GM19467 (cell line): ENCODE measurements around the gene ANKRD13C.
A peak's percentile ranks its signal among the peaks of the same experiment; 100 is the strongest.
"Not testable (repeated sequence)": the region's sequence is repeated elsewhere in the genome, so short reads cannot be mapped to it uniquely, and the experiment has no call there.

Experiments
- ATAC-seq: cut with Tn5 transposase; IDR thresholded peaks from one replicate; pipeline ENCODE4 v1.9.1; 2021; ENCODE audit warnings: mild to moderate bottlenecking, moderate library complexity; ENCODE audit not compliant: unreplicated experiment

ANKRD13C gene

DNA sequence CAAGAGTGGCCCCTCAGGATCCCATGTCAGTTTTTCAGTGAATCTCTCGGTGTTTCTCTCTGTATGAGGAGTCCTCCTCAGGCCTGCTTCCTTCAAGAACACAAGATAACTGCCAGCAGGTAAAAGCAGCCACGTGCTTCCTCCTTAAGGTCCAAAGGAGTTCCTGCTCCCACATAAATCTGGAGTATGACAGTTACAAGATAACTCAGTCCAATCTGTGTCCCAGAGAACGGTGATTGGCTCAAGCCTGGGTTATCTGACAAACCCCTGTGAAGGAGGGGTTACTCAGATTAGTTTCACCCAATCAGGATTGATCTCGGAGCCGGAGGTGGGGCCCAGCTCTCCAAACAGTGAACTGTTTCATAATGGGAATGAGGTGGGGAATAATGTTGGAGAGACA, 5.8 kb upstream of the ANKRD13C start:
- no peak for ATAC-seq

DNA sequence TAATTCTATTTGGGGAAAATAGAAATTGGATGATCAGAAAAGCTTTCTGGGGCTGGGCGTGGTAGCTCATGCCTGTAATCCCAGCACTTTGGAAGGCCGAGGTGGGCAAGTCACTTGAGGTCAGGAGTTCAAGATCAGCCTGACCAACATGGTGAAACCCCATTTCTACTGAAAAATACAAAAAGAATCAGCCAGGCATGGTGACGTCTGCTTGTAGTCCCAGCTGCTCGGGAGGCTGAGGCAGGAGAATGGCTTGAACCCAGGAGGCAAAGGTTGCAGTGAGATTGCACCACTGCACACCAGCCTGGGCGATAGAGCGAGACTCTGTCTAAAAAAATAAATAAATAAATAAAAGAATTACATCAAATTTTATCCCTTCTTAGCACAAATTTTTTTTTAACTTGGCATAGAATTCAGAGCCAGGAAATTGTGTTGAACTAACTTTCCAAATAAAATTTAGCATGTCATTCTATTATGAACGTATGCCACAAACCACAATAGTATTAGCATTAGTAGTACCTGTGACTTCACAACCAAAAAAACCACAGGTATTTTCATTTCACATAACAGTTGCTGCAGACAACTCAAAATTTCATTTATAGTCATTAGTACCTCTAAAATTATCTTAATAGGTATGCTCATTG, 4.5 kb upstream of the ANKRD13C start:
- ATAC-seq = peak; percentile 32

DNA sequence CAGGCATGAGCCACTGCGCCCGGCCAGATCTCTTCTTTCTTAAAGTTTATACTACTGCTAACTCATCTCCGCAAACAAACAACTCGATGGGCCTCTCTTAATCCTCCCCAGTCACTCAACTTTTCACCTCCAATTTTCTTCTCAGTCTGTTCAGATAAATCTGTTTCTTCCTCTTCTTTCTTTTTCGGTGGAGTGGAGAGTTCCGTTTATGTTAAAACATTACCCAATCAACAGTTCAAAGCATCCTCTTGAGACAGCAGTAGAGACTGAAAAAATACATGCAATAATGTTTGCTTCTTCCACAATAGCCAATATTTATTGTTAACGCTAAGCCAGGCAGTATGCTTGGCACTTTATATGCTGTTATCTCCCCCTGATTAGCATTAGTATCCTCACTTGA, 1.4 kb upstream of the ANKRD13C start:
- ATAC-seq = no peak

DNA sequence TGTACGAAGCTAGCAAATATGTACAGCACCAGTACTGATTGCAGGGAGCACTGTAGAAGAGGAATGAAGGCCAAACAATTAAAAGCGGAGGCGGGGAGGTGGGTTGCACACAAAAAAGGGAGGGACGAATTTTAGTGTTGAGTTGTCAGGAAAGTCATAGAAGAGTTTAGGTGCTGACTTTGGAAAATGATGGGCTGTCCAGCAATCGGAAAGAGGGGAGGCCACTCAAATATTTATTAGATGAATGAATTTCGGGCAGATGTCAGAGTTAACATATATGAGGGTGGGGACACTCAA, 537 bp upstream of the ANKRD13C start:
- ATAC-seq = no peak

DNA sequence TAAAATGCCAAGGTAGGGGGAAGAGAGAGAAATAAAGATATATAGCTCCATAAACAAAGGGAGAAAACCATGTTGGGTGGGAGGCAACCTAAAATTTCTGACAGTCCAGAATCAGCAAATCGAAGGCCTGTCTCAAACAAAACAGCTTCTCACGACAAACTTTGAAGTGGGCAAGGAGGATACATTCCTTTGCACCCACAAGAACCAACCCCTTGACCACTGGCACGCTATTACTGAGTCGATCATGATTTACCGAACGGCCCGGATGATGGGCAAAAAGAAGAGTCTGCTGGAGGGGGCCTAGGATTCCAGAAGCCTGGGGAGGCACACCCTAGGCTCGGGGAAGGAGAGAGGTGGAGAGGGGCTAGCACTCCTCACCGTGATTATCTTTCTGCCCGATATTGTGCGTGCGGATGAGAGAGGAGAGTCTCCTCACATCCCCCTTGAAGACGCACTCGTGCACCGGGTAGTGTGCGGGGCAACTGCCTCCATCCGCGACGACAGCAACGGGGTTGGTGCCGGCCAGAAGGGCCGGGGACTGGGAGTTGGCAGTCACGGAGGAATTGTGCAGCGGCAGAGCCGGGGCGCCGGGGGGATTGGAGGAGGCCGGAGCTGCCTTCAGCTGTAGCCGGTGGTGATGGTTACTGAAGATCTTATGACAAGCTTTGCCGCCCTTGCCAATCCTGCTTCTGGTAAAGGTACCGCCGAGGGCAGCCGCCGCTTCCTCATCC, 756 bp downstream of the ANKRD13C start:
- peak; percentile 21 for ATAC-seq

DNA sequence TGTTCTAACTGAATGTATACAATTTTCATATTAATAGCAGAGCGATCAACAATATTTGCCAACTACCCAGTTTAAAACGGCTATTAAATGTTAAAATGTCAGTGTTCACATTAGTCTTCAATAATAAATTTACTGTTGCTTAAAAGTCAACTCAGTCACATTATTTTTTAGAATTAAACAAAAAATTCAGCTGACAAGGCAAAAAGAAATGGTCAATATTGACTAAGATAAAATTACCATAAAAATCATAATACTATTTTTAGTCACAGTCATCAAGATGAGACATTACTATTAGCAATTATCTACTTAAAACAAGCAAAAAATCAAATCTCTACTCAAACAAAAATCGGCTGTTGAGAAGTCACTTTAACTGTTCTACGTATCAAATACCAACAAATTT, 1.5 kb downstream of the ANKRD13C start:
- no peak for ATAC-seq

DNA sequence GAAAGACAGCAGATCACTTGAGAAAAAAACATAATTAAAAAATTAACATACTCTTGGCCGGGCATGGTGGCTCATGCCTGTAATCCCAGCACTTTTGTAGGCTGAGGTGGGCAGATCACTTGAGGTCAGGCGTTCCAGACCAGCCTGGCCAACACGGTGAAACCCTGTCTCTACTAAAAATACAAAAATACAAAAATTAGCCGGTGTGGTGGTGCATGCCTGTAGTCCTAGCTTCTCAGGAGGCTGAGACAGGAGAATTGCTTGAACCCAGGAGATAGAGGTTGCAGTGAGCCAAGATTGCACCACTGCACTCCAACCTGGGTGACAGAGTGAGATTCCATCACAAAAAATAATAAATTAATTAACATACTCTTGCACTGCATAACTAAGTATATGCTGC, 4.7 kb downstream of the ANKRD13C start:
- not testable (repeated sequence) for ATAC-seq

DNA sequence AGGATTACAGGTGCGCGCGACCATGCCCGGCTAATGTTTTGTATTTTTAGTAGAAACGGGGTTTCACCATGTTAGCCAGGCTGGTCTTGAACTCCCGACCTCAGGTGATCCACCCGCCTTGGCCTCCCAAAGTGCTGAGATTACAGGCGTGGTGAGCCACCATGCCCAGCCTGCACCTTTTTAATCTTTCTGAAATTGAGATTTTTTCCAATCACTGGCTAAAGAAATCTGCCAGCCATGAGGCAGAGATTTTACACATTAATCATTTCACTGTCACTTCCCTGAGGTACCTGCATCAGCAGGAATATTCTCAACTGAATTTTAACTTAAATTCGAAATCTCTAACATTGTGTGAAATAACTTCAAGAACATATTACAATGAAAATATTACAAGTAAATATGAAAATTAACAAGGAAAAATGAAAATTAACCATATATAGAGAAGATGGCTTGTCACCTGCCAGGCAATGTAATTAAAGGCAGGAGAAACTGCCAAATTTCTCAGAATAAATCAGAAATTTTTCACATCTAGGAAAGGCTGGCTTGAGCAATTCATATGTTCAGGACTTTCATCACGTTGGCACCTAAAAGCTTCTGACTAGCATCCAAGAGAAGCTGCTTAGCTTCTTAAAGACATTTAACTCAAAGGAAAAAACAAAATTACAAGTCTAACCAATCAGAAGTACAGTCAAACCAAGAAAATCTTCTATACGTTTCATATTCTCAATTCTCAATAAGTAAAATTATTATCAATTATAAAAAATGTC, 5.9 kb downstream of the ANKRD13C start:
- ATAC-seq = no peak

DNA sequence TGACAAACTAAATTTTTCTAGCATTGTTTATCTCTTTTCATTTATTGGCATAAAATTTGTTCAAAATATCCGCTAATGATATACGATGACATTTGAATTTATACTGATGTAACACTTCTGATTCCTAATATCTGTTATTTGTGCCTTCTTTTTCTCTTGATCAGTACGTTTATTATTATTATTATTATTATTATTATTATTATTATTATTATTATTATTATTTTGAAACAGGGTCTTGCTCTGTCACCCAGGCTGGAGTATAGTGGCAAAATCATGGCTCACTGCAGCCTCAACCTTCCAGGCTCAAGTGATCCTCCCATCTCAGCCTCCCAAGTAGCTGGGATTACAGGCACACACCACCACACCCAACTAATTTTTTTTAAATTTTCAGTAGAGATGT, 14.9 kb downstream of the ANKRD13C start:
- ATAC-seq = not testable (repeated sequence)

DNA sequence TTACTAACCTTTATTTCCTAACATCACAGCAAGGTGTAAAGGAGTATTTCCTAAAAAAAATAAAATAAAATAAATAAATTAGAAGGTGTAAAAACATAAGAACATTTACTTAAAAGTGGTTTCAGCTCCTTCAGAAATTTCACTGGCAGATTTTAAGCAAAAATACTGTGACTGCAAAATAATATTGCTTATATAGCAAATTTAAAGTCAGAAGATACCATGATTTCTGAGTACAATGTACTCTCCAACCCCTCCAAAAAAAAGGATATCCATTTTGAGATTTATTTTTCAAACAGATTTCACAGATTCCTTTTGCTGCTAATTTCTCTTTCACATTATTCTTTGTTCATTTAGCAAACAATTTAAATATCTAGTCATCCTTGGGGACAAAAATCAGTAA, 18.5 kb downstream of the ANKRD13C start:
- ATAC-seq = no peak

DNA sequence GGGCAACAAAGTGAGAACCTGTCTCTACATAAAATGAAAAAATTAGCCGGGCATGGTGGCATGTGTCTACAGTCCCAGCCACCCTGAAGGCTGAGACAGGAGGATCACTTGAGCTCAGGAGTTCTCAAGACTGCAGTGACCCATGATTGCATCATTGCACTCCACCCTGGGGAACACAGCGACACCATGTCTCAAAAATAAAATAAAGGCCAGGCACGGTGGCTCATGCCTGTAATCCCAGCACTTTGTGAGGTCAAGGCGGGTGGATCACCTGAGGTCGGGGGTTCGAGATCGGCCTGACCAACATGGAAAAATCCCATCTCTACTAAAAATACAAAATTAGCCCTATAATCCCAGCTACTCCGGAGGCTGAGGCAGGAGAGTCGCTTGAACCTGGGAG, 20.1 kb downstream of the ANKRD13C start:
- no peak for ATAC-seq

DNA sequence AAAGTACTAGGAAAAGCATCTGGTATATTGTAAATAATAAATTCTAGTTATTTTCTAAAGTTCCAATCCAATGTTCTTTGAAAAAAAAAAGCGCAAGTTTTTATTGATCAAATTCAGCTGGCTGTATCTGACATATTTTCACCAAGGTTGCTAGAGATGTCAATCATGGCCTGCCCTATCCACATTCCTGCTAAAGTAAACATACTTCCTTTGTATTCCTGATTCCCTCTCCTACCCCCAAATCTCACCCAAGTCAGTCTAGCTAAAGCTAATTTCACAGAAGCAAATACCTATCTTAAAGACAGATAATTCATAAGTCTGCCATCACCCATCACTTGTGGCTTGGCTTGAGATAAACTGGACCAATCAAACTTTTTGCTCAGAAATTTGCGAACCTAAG, 21.3 kb downstream of the ANKRD13C start:
- ATAC-seq = no peak

DNA sequence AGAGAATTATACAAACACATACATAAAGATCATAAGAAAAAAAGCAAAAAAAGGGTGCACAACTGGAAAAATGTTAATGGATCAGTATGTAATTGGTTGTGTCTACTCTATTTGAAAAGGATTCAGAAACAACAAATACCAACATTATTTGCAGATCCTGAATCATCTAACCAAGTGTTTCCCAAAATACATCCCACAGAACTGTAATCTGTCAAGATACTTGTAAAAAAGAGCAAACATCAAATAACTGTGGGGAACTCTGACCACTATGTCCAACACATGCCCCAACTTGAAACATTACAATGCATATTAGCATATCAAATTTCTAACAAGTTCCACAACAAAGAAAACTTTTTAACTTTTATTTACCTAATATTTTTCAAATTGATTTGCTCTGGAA, 22.6 kb downstream of the ANKRD13C start:
- no peak for ATAC-seq

DNA sequence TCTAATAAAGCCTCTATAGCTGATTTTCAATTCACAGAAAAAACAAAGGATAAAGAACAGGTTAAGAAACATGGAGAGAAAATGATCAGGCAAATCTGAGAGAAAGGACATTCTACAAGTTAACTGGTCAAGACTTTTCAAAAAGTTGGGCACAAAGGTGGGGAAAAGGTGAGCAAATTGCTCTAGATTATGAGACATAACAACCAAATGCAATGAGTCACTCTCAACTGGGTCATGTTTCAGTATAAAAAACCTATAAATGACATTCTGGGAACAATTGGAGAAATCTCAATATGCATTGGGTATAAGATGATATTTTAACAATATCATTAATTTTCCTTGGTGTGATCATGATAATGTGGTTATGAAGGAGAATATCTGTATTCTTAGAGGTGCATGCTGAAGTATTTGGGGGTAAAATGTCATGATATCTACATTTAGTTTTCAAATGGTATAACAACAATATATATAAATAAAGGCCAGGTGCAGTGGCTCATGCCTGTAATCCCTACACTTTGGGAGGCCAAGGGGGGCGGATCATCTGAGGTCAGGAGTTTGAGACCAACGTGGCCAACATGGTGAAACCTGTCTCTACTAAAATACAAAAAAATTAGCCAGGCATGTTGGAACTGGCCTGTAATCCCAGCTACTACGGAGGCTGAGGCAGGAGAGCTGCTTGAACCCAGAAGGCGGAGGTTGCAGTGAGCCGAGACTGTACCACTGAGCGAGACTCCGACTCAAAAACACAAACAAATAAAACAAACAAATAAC, 27.0 kb downstream of the ANKRD13C start:
- no peak for ATAC-seq

DNA sequence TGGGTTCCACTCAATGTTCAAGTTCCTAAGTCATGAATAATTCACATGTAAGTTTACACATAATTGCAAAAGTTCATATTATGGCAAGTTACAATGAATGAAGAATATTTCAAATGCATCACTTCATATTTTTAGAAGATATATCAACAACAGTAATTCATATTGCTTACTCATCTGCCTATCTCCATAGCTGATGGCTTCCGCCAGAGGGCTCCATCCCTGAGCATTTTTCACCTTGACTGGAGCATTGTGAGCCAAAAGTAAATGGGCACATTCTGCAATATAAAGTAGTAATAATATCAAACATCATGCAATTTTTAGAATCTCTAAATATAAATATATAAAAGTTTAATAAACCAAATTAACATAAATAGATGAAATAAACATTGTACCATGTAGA, 29.8 kb downstream of the ANKRD13C start:
- no peak for ATAC-seq

DNA sequence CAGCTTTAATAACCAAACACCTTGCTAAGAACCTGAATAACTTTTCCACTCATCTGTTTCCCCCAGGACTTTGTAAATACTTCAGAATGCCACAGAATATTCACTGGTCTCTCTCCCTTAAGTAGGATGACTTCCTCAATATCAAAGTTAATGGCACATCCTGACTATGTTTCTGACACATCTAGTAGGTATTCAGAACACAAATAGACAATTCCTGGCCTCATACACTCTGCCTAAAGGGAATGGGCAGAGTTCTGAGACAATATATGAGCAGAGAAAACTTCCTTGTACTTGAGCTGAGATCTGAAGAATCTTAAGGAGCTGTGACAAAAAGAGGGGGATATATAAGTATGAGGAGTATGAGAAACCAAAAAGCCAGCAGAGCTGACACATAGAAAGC, 34.8 kb downstream of the ANKRD13C start:
- no peak for ATAC-seq

DNA sequence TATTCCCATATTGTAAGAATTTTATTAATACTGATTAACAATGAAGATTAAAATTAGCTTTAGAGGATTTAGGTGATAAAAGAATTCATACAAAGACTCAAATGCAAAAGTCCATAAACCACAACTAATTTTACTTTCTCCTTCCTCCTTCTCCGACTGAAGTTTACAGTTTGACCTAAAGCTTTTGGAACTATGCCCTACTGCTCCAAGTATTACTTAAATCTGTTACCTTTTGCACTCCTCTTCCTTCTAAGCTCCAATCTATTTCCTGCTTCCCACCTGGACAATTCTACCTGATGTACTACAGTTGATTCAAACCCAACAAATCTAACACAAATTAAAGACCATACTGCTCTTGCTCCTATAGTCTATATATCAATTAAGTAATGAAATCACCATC, 36.3 kb downstream of the ANKRD13C start:
- ATAC-seq = no peak

DNA sequence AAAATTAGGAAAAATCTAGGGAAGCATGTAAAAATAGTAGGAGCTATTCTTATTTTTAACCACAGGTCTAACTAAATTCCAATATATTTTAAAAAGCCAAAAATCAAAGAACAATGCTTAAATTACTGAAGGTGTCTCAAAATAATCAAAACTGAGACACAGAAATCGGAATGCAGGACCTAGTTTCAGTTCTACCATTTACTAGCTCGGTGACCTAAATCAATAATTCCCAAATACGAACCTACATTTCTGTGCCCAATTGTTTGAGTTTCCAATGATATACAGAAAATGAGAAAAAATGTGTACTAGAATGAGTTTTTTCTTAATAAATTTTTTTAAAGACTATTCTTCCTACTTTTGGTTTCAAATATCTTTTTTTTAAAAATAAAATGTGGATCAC, 37.4 kb downstream of the ANKRD13C start:
- ATAC-seq = no peak

DNA sequence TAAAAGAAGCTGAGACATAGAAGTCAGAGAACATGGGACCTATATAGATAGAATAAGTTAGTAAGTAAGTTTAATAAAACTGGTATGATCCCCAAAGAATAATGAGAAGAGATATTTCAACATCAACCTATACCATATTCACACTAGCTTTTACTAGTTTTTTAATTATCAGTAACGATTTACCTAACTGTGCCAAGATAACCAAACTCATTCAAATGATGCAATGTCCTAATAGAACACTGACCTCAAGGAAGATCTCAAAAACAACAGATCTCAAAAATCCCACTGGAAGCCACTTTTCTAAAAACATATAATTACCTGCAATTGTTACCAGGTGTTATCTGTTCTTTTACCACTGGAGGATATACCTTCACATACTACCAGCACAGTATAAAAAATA, 38.7 kb downstream of the ANKRD13C start:
- no peak for ATAC-seq

DNA sequence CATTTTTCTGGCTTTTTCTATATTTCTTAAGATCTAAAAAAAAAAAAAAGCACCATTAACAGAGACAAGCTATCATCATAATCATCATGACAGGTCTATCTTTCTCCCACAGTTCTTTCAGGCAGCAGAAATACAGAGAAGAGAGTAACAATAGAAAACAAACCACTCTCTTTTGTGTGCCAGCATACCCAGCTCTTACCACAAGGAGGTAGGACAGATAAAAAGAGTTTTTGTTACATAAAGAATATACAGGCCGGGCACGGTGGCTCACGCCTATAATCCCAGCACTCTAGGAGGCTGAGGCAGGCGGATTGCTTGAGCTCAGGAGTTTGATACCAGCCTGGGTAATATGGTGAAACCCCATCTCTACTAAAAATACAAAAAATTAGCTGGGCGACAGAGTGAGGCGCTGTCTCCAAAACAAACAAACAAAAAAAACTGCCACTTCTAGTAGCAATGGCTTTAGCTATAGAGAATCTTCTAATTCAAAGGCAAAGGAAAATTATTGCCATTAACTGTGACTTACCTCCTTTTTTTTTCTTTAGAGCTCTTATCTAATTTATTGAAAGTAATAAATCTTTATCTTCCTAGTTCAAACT, 39.7 kb downstream of the ANKRD13C start:
- no peak for ATAC-seq

DNA sequence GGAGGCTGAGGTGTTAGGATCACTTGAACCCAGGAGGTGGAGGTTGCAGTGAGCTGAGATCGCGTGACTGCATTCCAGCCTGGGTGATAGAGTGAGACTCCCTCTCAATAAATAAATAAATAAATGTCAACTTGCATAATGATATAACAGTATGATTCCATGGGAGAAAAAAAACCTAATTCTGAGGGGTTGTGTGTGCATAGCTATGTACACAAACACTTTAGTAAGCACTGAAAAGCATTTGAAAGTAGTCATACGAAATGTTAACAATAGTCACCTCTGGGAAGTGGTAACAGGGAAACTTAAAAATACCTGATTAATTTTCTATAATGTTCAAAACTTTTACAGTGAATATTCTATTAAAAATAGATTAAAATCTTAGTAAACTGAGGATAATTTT, 43.2 kb downstream of the ANKRD13C start:
- no peak for ATAC-seq
